Frontal cortex (tissue), 1 donor: Measurements from ENCODE around the gene PXK. TPM values are rescaled to one million over a fixed set of nuclear protein-coding genes. Genes with fewer than 3 reads are reported as not detected.

Experiments used
- small RNA-seq: library from RNA; depleted of rRNA; stranded (forward); fragments of <200 nt; gene quantifications from one replicate; pipeline ENCODE3, GENCODE V24; 2014
- total RNA-seq: library from RNA; depleted of rRNA; stranded (reverse); fragments of >200 nt; gene quantifications from one replicate; pipeline ENCODE4 v1.2.3, GENCODE V29; 2014

Gene PXK
- total RNA-seq, 1 donor from 2014 or later, result 22.0 TPM

Small RNA genes lying within 50 kb of the gene (small RNA-seq; reads per million reads assigned to genes)
- not detected for gene AC098479.1

Other genes starting within 250 kb of the PXK start
- 0.41 TPM for gene DNASE1L3, start 121.9 kb upstream of the PXK start, total RNA-seq
- 22.4 TPM for gene ABHD6, start 95.1 kb upstream of the PXK start, total RNA-seq
- gene RPP14, start 26.6 kb upstream of the PXK start, total RNA-seq, result 18.8 TPM
- gene HTD2, start 26.4 kb upstream of the PXK start, total RNA-seq, result 6.5 TPM
- 56.3 TPM for gene PDHB, start 100.9 kb downstream of the PXK start, total RNA-seq
- gene KCTD6, start 159.2 kb downstream of the PXK start, total RNA-seq, result 24.5 TPM
- gene ACOX2, start 204.3 kb downstream of the PXK start, total RNA-seq, result 1.6 TPM
- gene FAM107A, start 244.5 kb downstream of the PXK start, total RNA-seq, result 15.5 TPM